H1 (cell line): ENCODE measurements around the gene FKBP1A.

Experiments used
- TCF12 ChIP-seq: IDR thresholded peaks from 2 replicates; pipeline ENCODE4 v1.6.1; 2011; ENCODE audit warnings: low read depth, mild to moderate bottlenecking, low read length
- TF ChIP-seq, protein P1 (sequence below), 3 experiments: IDR thresholded peaks; 1 replicate in 2 of 3; 2 replicates in 1 of 3; pipeline versions ENCODE4 v1.5.1 to v1.6.1; 2011; ENCODE audit warnings: low read length in 3 of 3, mild to moderate bottlenecking in 3 of 3, inconsistent platforms in 2 of 3, low read depth in 1 of 3, moderate library complexity in 1 of 3; ENCODE audit not compliant: insufficient read depth in 1 of 3; ENCODE audit errors: control extremely low read depth in 1 of 3

DNA sequence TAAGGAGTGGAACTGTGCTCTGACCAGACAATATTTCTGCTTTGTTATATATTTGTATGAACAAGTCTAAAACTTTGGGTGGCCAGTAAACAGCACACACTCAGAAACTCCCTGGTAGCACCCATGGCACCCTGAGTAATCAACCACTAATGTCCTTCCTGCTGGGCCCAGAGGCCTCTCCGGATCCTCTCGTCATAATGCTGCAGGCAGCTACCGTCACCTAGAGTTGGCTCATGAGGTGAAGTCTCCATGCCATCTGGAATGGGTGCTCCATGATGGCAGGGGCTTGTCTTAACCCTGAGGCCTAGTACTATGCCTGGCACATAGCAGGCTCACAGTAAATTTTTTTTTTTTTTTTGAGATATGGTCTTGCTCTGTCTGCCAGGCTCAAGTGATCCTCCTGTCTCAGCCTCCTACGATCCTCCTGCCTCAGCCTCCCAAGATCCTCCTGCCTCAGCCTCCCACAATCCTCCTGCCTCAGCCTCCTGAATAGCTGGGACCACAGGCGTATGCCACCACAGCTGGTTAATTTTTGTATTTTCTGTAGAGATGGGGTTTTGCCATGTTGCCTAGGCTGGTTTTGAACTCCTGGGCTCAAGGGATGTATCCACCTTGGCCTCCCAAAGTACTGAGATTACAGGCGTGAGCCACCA lies 60.9 kb downstream of the FKBP1A start:
- TF ChIP-seq TCF12: no peak
- TF ChIP-seq, protein P1, sequence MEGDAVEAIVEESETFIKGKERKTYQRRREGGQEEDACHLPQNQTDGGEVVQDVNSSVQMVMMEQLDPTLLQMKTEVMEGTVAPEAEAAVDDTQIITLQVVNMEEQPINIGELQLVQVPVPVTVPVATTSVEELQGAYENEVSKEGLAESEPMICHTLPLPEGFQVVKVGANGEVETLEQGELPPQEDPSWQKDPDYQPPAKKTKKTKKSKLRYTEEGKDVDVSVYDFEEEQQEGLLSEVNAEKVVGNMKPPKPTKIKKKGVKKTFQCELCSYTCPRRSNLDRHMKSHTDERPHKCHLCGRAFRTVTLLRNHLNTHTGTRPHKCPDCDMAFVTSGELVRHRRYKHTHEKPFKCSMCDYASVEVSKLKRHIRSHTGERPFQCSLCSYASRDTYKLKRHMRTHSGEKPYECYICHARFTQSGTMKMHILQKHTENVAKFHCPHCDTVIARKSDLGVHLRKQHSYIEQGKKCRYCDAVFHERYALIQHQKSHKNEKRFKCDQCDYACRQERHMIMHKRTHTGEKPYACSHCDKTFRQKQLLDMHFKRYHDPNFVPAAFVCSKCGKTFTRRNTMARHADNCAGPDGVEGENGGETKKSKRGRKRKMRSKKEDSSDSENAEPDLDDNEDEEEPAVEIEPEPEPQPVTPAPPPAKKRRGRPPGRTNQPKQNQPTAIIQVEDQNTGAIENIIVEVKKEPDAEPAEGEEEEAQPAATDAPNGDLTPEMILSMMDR (IDR thresholded peaks at IDR 0.05; ENCODE audit: control extremely low read depth in 1 of 3, insufficient read depth in 1 of 3, low read depth in 1 of 3, low read length in 3 of 3): no peak
